GM21717 (cell line): ENCODE results near the gene CARD14.
"Not testable (repeated sequence)": the region's sequence is repeated elsewhere in the genome, so short reads cannot be mapped to it uniquely, and the experiment has no call there.

Experiments
- ATAC-seq: cut with Tn5 transposase; IDR thresholded peaks from one replicate; pipeline ENCODE4 v1.9.1; 2021; ENCODE audit warnings: mild to moderate bottlenecking, moderate library complexity; ENCODE audit not compliant: unreplicated experiment

The CARD14 gene

DNA sequence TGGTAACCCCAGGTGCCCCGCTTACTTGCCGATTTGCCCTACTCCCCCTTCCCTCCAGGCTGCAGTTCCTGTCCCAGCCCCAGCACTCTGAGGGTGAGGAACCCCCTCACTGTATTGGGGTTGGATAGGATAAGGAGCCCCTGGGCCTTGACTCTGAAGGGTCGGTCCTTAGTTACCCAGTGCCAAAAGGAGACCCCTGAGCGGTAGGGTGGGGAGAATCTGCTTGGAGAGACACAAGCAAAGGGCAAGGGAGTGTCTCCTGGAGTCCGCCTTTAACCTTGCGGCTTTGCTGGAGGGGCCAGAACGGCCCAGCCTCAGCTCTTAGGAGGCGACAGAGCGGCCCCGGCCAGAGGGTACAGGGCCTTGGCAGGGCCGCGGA lies 13.0 kb downstream of the CARD14 start:
- no peak for ATAC-seq

DNA sequence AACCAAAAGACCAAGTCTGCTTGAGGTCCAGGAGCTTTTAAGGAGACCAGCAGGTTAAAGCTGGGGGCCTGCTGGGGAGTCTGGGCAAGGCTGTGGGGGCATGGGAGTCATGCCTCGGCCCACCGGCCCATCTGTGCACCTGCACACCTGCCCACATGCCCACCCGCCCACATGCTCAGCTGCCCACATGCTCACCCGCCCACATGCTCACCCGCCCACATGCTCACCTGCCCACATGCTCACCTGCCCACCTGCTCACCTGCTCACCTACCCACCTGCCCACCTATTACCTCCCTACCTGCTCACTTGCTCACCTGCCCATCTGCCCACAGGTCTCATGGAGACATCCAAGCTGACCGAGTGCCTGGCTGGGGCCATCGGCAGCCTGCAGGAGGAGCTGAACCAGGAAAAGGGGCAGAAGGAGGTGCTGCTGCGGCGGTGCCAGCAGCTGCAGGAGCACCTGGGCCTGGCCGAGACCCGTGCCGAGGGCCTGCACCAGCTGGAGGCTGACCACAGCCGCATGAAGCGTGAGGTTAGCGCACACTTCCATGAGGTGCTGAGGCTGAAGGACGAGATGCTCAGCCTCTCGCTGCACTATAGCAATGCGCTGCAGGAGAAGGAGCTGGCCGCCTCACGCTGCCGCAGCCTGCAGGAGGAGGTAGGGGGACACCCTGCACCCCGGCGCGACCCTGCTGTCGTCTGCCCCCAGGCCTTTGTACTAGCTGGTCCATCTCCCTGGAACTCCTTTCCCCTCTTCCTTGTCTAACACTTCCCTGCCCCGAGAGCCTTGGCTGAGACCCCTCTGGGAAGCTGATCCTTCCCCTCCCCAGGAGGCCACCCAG lies 14.0 kb downstream of the CARD14 start:
- no peak for ATAC-seq

DNA sequence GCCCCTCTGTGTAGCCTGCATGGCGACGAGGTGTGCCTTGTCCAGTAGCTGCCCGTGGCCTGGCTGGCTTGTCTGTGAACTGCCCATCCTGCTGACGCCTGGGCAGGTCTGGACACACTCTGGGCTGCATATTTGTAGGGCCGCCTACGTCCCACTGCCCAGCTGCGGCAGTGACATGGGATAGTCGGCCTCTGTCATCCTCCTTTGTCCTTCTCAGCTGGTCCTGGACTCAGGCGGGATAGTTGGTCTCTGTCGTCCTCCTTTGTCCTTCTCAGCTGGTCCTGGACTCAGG lies 14.5 kb downstream of the CARD14 start:
- no peak for ATAC-seq

DNA sequence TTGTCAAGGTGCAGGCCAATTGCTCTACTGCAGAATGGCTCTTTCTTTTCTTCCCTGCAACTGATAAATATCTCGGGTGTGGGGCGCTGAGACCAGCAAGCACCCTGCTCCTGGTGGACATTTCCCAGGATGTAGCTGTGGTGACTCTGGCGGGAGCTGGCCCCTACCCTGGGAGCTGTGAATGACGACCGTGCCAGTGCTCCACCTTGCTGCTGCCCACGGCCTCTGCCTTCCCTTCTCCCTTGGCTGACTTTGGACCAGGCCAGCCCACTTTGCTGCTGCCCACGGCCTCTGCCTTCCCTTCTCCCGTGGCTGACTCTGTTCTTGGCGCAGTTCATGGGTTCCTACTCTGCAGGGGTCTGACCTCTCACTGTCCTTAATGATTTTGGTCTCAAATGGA lies 16.1 kb downstream of the CARD14 start:
- no peak for ATAC-seq

DNA sequence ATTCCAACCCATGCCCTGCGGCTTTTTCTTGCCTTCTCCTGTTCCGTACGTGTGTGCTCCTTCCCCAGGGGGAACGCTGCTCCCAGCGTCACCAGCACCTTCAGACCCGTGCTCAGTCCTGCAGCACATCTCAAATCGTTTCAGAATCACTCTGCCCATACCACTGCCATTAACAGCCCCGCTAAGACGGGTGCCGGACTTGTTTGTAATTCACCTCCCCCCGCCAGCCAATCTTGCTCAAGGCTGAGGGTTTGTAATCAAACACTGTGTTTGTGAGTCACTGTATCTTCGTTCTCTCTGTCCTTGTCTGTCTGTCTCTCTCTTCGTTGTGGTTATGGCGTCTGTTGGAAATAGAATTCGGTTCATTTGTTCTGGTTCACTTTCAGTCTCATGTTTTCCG lies 17.3 kb downstream of the CARD14 start:
- no peak for ATAC-seq

DNA sequence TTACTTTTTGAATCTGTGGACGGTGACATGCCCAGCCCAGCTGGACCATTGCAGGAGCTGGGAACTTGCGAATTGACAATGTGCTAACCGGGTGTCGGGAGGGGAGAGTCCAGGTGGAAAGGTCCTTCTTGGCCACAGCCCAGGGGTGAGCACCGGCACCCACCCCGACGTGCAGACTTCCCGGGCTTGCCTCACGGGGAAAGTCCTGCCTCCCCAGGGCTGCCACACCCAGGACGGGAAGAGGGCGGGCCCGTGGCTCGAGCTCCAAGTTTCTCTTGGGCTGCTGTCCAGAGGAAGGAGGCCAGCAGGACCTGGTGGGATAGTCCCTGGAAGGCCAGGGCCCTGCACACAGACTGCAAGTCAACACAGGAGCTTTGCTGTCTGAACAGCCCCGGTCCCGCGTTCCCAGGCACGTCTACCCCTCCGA lies 17.7 kb downstream of the CARD14 start:
- no peak for ATAC-seq

DNA sequence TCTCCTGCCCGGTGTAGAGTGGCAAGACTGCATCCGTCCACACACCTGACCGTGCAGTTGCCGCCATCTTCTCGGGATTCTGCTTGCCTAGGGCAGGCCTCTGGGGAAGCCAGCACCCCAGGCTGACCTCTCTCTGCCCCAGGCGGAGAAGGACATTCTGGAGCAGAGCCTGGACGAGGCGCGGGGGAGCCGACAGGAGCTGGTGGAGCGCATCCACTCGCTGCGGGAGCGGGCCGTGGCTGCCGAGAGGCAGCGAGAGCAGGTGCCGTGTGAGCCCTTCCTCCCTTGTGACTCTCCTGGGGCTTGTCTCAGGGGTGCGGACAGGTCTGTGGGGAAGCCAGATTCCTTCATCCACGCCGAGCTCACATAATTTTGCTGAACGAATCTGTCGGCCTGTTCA lies 19.8 kb downstream of the CARD14 start:
- ATAC-seq: no peak

DNA sequence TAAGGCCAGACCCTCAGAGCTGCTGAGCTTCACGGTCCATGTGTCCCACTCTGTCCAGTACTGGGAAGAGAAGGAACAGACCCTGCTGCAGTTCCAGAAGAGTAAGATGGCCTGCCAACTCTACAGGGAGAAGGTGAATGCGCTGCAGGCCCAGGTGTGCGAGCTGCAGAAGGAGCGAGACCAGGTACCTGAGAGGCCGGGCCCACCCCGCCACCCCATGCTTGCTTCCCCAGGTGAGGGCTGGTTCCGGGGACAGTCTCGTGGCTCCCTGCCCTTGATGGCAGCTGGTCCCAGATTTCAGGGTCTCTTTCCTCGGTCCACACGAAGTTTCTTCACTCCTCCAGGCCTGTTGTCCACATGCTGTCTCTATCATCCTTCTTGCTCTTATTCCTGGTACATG lies 20.9 kb downstream of the CARD14 start:
- ATAC-seq: no peak

DNA sequence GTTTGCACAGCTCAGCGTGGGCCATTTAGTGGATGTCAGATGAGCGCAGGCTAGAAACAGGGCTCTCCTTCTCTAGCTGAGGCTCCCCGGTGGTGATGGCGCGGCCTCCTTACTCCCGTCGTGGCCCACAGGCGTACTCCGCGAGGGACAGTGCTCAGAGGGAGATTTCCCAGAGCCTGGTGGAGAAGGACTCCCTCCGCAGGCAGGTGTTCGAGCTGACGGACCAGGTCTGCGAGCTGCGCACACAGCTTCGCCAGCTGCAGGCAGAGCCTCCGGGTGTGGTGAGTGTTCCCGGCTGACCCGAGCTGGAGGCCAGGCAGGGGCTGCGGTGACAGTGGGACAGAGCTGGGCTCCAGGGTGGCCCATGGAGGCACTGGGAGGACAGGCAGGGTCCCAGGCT lies 21.4 kb downstream of the CARD14 start:
- ATAC-seq: no peak

DNA sequence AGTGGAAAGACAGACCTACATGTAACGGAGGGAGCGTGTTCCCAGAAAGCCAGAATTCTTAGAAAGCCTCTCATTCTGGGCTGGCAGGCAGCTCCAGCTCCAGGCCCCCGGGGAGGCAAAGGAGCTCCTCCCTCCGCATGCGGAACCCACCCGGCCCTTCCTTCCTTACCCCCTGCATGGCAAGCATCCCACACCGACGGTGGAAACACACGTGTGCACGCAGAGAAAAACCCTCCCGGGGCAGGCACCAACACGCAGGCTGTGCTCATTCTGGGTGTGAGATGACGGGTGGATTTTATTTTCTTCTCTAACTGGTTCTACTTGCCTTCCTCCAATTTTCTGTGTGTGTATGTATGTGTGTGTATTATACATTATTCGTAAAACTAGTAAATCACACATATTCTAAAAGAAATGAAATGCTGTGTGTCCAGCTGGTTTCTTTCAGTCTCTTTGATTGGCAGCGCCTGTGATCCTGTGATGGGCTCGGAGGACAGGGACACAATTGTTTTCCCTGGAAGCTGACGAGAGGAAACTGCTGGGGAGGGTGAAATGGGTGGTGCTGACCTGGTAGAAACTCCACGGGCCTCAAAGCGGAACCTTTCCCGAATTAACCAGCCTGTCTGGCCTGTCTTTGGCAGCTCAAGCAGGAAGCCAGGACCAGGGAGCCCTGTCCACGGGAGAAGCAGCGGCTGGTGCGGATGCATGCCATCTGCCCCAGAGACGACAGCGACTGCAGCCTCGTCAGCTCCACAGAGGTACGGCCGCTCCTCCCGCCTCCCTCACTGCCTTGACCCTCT lies 22.2 kb downstream of the CARD14 start:
- ATAC-seq: no peak

DNA sequence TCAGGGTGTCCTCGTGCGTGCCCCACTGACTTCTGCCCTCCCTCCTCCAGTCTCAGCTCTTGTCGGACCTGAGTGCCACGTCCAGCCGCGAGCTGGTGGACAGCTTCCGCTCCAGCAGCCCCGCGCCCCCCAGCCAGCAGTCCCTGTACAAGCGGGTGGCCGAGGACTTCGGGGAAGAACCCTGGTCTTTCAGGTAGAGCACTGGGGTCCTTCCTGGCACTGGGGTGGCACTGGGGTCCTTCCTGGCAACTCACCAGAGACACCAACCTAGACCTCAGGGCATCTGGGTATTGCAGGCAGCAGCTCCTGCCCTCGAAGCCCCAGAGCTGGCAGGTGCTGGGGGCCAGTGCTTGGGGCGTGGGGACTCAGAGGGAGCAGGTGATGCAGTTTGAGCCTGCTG lies 25.3 kb downstream of the CARD14 start:
- ATAC-seq: no peak

DNA sequence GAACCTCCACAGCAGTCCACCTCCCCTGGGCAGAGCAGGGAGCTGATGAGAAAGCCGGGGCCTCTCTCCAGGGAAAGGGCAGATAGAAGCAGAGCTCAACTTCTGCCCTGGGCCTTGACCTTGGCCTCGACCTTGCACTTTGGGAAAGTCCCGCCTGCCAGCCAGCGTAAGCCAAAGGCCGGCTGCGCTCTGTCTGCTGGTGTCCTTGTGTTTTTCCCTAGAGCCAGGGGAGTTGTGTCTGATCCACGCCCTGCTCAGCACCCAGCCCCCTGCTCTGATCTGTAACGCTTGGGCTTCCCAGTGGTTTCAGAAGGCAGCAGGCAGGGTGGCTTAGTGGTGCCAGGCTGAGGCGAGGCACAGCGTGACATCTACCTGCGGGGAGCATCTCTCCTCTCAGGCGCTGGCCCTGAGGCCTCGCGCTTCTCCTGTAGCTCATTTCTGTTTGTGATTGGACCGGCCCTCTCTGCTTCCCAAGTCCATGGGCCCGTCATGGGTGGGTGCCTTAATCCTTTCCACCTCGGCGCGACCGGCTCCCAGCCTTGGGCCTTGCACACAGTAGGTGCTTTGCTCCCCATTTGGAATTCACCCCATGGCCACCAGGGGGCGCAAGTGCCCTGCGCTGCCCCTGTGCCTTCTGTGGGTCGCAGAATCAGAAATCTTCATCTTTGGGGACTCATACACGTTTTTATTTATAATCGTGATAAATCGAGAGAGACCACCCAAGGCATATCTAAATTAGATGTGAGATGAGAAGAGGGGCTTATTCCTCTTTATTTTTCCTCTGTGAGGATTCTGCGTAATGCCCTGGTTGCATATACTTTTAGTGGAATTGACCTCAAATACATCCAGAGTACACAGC lies 26.1 kb downstream of the CARD14 start:
- no peak for ATAC-seq

DNA sequence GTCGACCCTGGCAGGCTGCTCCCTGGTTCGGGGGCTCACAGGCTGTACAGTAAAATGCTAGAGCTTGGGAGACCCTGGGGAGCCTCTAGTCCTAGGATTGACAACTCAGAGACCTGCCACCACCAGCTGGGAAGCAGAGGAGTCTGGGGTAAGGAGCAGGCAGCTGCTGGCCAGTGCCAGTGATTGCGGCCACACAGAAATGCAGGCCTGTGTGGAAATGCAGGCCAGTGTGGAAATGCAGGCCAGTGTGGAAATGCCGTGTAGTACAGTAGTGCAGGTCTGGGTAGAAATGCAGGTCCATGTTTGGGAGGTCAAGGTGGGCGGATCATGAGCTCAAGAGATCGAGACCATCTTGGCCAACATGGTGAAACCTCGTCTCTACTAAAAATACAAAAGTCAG lies 26.8 kb downstream of the CARD14 start:
- no peak for ATAC-seq

DNA sequence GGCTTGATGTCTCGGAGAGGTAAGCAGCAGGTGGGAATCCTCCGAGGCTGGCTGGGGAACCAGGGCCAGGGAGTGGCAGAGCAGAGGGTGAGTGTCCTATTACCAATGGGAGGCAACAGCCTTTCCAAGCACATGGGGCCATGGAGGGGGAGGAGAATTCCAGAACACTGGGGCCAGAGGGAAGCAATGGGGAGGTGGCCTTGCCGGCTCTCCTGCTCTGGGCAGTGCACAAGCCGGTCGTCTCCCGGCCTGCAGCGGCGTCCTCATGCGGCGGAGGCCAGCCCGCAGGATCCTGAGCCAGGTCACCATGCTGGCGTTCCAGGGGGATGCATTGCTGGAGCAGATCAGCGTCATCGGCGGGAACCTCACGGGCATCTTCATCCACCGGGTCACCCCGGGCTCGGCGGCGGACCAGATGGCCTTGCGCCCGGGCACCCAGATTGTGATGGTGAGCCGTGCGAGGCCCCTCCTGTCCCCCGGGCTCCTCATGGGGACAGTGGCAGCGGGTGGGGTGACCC lies 28.4 kb downstream of the CARD14 start:
- no peak for ATAC-seq

DNA sequence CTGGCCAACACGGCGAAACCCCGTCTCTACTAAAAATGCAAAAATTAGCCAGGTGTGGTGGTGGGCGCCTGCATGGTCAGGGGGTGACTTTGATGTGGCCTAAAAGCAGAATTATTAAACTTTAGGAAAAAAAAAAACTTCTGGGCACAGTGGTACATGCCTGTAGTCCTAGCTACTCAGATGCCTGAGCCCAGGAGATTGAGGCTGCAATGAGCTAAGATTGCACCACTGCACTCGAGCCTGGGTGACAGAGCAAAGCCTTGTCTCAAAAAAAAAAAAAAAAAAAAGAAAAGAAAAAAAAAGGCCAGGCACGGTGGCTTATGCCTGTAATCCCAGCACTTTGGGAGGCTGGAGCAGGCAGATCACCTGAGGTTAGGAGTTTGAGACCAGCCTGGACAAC lies 29.5 kb downstream of the CARD14 start:
- ATAC-seq: not testable (repeated sequence)

DNA sequence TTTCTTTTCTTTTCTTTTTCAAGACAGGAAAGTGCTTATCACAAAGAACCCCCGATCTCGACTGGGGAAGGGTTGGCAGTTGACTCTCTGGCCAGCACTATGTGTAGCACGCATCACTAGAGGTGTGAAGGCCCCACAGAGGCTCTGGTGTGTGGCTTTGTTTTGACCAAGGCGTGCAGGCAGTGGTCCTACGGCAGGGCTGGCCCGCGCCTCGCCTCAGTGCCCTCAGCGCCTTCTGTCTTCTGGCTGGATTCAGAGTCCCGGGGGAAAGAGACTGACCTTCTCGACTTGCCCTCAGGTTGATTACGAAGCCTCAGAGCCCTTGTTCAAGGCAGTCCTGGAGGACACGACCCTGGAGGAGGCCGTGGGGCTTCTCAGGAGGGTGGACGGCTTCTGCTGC lies 31.6 kb downstream of the CARD14 start:
- no peak for ATAC-seq

DNA sequence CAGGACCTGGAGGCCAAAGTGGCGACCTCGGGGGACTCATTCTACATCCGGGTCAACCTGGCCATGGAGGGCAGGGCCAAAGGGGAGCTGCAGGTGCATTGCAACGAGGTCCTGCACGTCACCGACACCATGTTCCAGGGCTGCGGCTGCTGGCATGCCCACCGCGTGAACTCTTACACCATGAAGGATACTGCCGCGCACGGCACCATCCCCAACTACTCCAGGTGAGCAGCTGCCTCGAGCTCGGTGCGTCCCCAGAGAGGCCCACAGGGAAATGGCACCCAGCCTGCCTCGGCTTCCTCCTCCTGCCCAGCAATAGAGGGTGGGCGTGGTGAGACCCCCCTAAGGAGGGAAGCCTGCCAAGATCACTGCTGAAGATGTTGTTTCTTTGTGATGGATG lies 32.4 kb downstream of the CARD14 start:
- no peak for ATAC-seq

DNA sequence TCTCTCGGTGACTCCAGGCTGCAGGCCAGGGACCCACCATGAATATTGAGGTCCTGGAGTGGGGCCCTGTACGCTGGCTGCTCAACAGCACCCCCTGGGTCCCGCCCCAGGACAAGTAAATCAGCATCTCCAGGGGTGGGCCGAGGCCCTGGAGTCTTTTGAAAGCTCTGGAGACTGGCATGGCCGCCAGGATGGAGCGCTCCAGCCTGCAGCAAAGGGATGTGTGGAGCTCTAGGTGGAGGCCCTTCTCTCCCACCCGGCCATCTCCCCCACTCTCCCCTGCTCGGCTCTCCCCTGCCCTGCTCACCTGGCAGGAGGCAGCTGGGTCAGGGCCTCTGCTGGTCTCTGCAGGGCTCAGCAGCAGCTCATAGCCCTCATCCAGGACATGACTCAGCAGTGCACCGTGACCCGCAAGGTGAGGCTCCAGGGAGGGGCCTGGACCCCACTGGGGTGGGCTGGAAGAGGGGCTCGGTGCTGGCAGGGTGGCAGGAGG lies 33.7 kb downstream of the CARD14 start:
- no peak for ATAC-seq

DNA sequence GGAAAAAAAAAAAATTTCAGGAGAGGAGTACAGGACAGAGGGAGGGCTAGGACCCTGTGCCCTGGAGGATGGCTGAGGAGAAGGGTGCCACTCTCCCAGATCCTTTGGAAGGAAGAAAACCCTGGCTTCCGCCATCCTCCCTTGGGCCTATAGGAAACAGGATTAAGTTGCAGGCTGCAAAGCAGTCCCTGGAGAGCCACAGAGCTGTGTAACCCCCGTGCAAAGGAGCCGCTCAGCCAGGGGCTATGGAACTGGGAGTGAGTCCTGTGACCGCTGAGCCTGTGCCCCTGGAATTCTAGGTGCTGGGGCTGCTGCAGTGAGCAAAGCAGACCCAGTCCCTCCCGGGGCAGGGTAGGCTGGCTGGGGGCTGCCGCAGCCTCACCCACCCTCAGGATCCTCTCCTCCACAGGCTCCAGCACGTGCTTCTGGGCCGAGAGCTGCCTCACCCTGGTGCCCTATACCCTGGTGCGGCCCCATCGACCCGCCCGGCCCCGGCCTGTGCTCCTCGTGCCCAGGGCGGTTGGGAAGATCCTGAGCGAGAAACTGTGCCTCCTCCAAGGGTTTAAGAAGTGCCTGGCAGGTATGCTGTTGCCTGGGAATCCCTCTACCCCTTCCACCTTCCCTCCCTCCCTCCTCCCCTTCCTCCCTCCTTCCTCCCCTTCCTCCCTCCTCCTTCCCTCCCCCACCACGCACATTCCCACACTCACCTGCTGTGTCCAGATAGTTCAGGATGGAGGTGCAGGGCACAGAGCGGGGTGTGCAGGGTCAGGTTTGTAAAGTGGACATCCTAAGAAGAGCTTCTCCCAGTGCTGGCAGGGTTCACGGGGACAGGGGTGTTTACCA lies 35.0 kb downstream of the CARD14 start:
- ATAC-seq: no peak

DNA sequence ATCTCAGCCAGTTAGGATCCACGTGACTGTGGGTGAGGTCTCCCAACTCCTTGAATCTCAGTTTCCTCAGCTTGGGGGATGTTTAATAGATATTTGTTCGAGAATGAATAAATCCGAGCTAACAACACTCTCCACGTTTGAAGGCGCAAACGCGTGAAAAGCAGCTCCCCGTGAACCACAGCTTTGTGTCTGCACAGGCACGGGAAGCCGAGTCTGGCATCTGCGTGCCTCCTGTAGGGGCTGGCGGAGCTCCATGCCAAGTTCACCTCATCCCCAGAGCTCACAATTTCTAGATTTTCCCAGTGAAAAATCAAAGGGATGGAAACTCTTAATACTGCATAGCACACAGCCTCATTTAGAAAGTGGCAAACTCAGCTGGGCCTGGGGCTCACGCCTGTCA lies 36.0 kb downstream of the CARD14 start:
- ATAC-seq: no peak
